Measurements from ENCODE around the gene UBE2QL1. TPM values are rescaled to one million over a fixed set of nuclear protein-coding genes. Genes with fewer than 3 reads are reported as not detected.

Gene UBE2QL1
- total and polyA plus RNA-seq, 2 donors (not counting 1 experiment from before 2014, with no cell fraction given): 0.33 to 1.7 TPM

- H3K4me2 ChIP-seq (replicated peaks; ENCODE audit: low read depth, low read length, poor library complexity, severe bottlenecking): no peak overlapping the region
- no peak for DNase-seq
- no peak for ATAC-seq (ENCODE audit: low read depth)
- H3K4me3 Mint-ChIP-seq: no peak overlapping the region
- peaks cover 0 to 3% (median 0%) of the 10 kb centered on the region in 3 donors for H3K9me3 ChIP-seq (ENCODE audit: control extremely low read depth in 1 of 3, control insufficient read depth in 2 of 3, insufficient read depth in 1 of 3, low read length in 2 of 3)
- H3K27ac ChIP-seq (ENCODE audit: low read length in 2 of 2): no peak overlapping the region
- H3K4me3 ChIP-seq (ENCODE audit: control extremely low read depth in 1 of 5, extremely low read depth in 1 of 5, insufficient read depth in 1 of 5, low read depth in 2 of 5, low read length in 4 of 5): no peak overlapping the region
- H3K27me3 Mint-ChIP-seq: peaks cover 26% of the 10 kb centered on the region
- POLR2A ChIA-PET: no interaction called here
- CTCF ChIA-PET: no interaction called here
- TF ChIP-seq CTCF (IDR thresholded peaks at IDR 0.05) (no peak), EZH2 (IDR thresholded peaks at IDR 0.05; ENCODE audit: borderline replicate concordance, insufficient read depth, low read depth, low read length, poor library complexity, severe bottlenecking) (no peak)
- 97% methylated on average over 14 of the region's 15 CpGs for WGBS (ENCODE audit: insufficient coverage)
- peaks cover 0 to 3% (median 1%) of the 10 kb centered on the region in 4 experiments for H3K27me3 ChIP-seq (replicated peaks in 1 of 4; ENCODE audit: control extremely low read depth in 1 of 4, control insufficient read depth in 3 of 4, insufficient read depth in 4 of 4, low read length in 3 of 4)
- H3K9ac ChIP-seq (ENCODE audit: low read length): no peak overlapping the region
- no peaks in the 10 kb centered on the region for H3K36me3 ChIP-seq (replicated peaks in 1 of 2; ENCODE audit: control extremely low read depth in 1 of 2, control insufficient read depth in 1 of 2, extremely low read depth in 1 of 2, insufficient read depth in 2 of 2, low read length in 1 of 2)
- H3K4me1 ChIP-seq (ENCODE audit: control insufficient read depth in 2 of 2, insufficient read depth in 2 of 2, low read length in 2 of 2): no peaks in the 10 kb centered on the region
- peaks cover 3% of the 10 kb centered on the region for H3K9me3 Mint-ChIP-seq (ENCODE audit: insufficient read depth)
- H3K79me2 ChIP-seq (ENCODE audit: control insufficient read depth, insufficient read depth, low read length): no peaks in the 10 kb centered on the region
- intact Hi-C loops (cut with micrococcal nuclease): no loop called here
- H4K20me1 ChIP-seq (ENCODE audit: control insufficient read depth, insufficient read depth, low read length, poor library complexity, severe bottlenecking): no peaks in the 10 kb centered on the region
- H3K4me1 Mint-ChIP-seq: no peaks in the 10 kb centered on the region
- no peak overlapping the region for H3K27ac Mint-ChIP-seq
- H2AFZ ChIP-seq (ENCODE audit: insufficient read depth, low read depth, low read length, poor library complexity, severe bottlenecking): no peak overlapping the region
Observed at GRCh38 chr5:6411141-6411540, 37.5 kb upstream of the UBE2QL1 start.

GRCh38 chr5:6412811-6413210 lies 35.8 kb upstream of the UBE2QL1 start:
- Histone ChIP-seq H3K9ac (ENCODE audit: low read length) (no peak overlapping the region), H3K27me3 (replicated peaks in 1 of 4; ENCODE audit: control extremely low read depth in 1 of 4, control insufficient read depth in 3 of 4, insufficient read depth in 4 of 4, low read length in 3 of 4) (no peaks in the 10 kb centered on the region), H3K4me3 (ENCODE audit: control extremely low read depth in 1 of 5, extremely low read depth in 1 of 5, insufficient read depth in 1 of 5, low read depth in 2 of 5, low read length in 4 of 5) (no peak overlapping the region), H3K36me3 (replicated peaks in 1 of 2; ENCODE audit: control extremely low read depth in 1 of 2, control insufficient read depth in 1 of 2, extremely low read depth in 1 of 2, insufficient read depth in 2 of 2, low read length in 1 of 2) (no peaks in the 10 kb centered on the region), H3K9me3 (ENCODE audit: control extremely low read depth in 1 of 3, control insufficient read depth in 2 of 3, insufficient read depth in 1 of 3, low read length in 2 of 3) (peaks cover 0 to 6% (median 0%) of the 10 kb centered on the region in 3 donors), H3K79me2 (ENCODE audit: control insufficient read depth, insufficient read depth, low read length) (no peaks in the 10 kb centered on the region), H3K27ac (ENCODE audit: low read length in 2 of 2) (no peak overlapping the region), H3K4me2 (replicated peaks; ENCODE audit: low read depth, low read length, poor library complexity, severe bottlenecking) (no peak overlapping the region), H4K20me1 (ENCODE audit: control insufficient read depth, insufficient read depth, low read length, poor library complexity, severe bottlenecking) (no peaks in the 10 kb centered on the region), H3K4me1 (ENCODE audit: control insufficient read depth in 2 of 2, insufficient read depth in 2 of 2, low read length in 2 of 2) (no peaks in the 10 kb centered on the region), H2AFZ (ENCODE audit: insufficient read depth, low read depth, low read length, poor library complexity, severe bottlenecking) (no peak overlapping the region)
- intact Hi-C loops (cut with micrococcal nuclease): no loop called here
- peaks cover 3% of the 10 kb centered on the region for H3K9me3 Mint-ChIP-seq (ENCODE audit: insufficient read depth)
- TF ChIP-seq EZH2 (IDR thresholded peaks at IDR 0.05; ENCODE audit: borderline replicate concordance, insufficient read depth, low read depth, low read length, poor library complexity, severe bottlenecking) (no peak), CTCF (IDR thresholded peaks at IDR 0.05) (no peak)
- ChIA-PET POLR2A (no interaction called here), CTCF (no interaction called here)
- ATAC-seq (ENCODE audit: low read depth): no peak
- DNase-seq: no peak
- H3K27me3 Mint-ChIP-seq: peaks cover 14% of the 10 kb centered on the region
- H3K4me3 Mint-ChIP-seq: no peak overlapping the region
- 90% methylated on average over 4 of the region's 4 CpGs for WGBS (ENCODE audit: insufficient coverage)
- no peaks in the 10 kb centered on the region for H3K4me1 Mint-ChIP-seq
- H3K27ac Mint-ChIP-seq: no peak overlapping the region
